ENCODE data around the gene SLC24A3. TPM values are rescaled to one million over a fixed set of nuclear protein-coding genes. Genes with fewer than 3 reads are reported as not detected.

SLC24A3 gene
- total RNA-seq, 4 donors from 2014 or later: 12.9 to 49.8 (median 27.6) TPM

GRCh38 chr20:19506021-19506420, 293.6 kb downstream of the SLC24A3 start:
- no peak for TF ChIP-seq POLR2A (IDR thresholded peaks at IDR 0.05)
- no peak for TF ChIP-seq CTCF (IDR thresholded peaks at IDR 0.05)

GRCh38 chr20:19508449-19508848, 296.0 kb downstream of the SLC24A3 start:
- H3K4me1 ChIP-seq: no peaks in the 10 kb centered on the region
- H3K27me3 ChIP-seq: no peaks in the 10 kb centered on the region
- no peaks in the 10 kb centered on the region for H3K36me3 ChIP-seq
- no peak for TF ChIP-seq POLR2A (IDR thresholded peaks at IDR 0.05)
- no peak for TF ChIP-seq CTCF (IDR thresholded peaks at IDR 0.05)
- intact Hi-C loops (cut with DNase I; ENCODE audit: low total_unique reads): no loop called here
- no peak for DNase-seq
- H3K9me3 ChIP-seq: no peaks in the 10 kb centered on the region
- no peak overlapping the region for H3K27ac ChIP-seq
- H3K4me3 ChIP-seq: no peak overlapping the region

More at GRCh38 chr20:19506021-19506420, 293.6 kb downstream of the SLC24A3 start:
- H3K27me3 ChIP-seq: no peaks in the 10 kb centered on the region
- DNase-seq: no peak
- H3K27ac ChIP-seq: no peak overlapping the region
- H3K4me3 ChIP-seq: no peak overlapping the region
- no peaks in the 10 kb centered on the region for H3K36me3 ChIP-seq
- H3K4me1 ChIP-seq: no peaks in the 10 kb centered on the region
- no peaks in the 10 kb centered on the region for H3K9me3 ChIP-seq
- intact Hi-C loops (cut with DNase I; ENCODE audit: low total_unique reads): no loop called here

- intact Hi-C loops (cut with DNase I; ENCODE audit: low total_unique reads): no loop called here
- H3K27me3 ChIP-seq: no peaks in the 10 kb centered on the region
- no peaks in the 10 kb centered on the region for H3K4me1 ChIP-seq
- no peak for DNase-seq
- H3K27ac ChIP-seq: no peak overlapping the region
- no peak overlapping the region for H3K4me3 ChIP-seq
- no peaks in the 10 kb centered on the region for H3K9me3 ChIP-seq
- H3K36me3 ChIP-seq: no peaks in the 10 kb centered on the region
- TF ChIP-seq CTCF (IDR thresholded peaks at IDR 0.05) (no peak), POLR2A (IDR thresholded peaks at IDR 0.05) (no peak)
Observed at GRCh38 chr20:19510611-19511010, 298.2 kb downstream of the SLC24A3 start.

- no peak overlapping the region for H3K4me3 ChIP-seq
- no peak for TF ChIP-seq POLR2A (IDR thresholded peaks at IDR 0.05)
- H3K4me1 ChIP-seq: no peaks in the 10 kb centered on the region
- no peak overlapping the region for H3K27ac ChIP-seq
- no peak for DNase-seq
- intact Hi-C loops (cut with DNase I; ENCODE audit: low total_unique reads): no loop called here
- no peaks in the 10 kb centered on the region for H3K27me3 ChIP-seq
- H3K9me3 ChIP-seq: no peaks in the 10 kb centered on the region
- no peaks in the 10 kb centered on the region for H3K36me3 ChIP-seq
Observed at GRCh38 chr20:19511931-19512330, 299.5 kb downstream of the SLC24A3 start.

GRCh38 chr20:19512886-19513677, 300.6 kb downstream of the SLC24A3 start:
- no peaks in the 10 kb centered on the region for H3K9me3 ChIP-seq
- H3K36me3 ChIP-seq: no peaks in the 10 kb centered on the region
- no peak overlapping the region for H3K4me3 ChIP-seq
- H3K27ac ChIP-seq: no peak overlapping the region
- intact Hi-C loops (cut with DNase I; ENCODE audit: low total_unique reads): no loop called here
- no peak for DNase-seq
- H3K4me1 ChIP-seq: no peaks in the 10 kb centered on the region
- no peak for TF ChIP-seq POLR2A (IDR thresholded peaks at IDR 0.05)
- no peak for TF ChIP-seq CTCF (IDR thresholded peaks at IDR 0.05)
- H3K27me3 ChIP-seq: no peaks in the 10 kb centered on the region
